GM13976 (cell line): Measurements from ENCODE around the gene MT1HL1.

Experiments
- DNase-seq: peaks from one replicate; pipeline ENCODE4 v3.0.0; 2012; ENCODE audit warnings: low spot score
- CTCF ChIP-seq: IDR thresholded peaks from 2 replicates; pipeline ENCODE4 v1.5.1; 2012; ENCODE audit warnings: borderline replicate concordance, mild to moderate bottlenecking; ENCODE audit not compliant: insufficient read depth; ENCODE audit errors: extremely low read depth, missing control alignments, control extremely low read depth
- in situ Hi-C: fragments of 300-500 bp; cut with MboI; formaldehyde crosslinking; loops from one replicate; pipeline ENCODE4 v1.12.0; 2022; ENCODE audit warnings: low sequenced_read_pairs, mixed read lengths, inconsistent platforms; ENCODE audit not compliant: unreplicated experiment

The MT1HL1 gene

GRCh38 chr1:237029240-237029639 is 25.0 kb upstream of the MT1HL1 start:
- TF ChIP-seq CTCF, result no peak
- in situ Hi-C loops, result no loop called here

GRCh38 chr1:237025358-237026074 is 21.3 kb upstream of the MT1HL1 start:
- DNase-seq, result no peak
- in situ Hi-C loops, result no loop called here
- no peak for TF ChIP-seq CTCF

More at GRCh38 chr1:237029240-237029639, 25.0 kb upstream of the MT1HL1 start:
- no peak for DNase-seq

DNA sequence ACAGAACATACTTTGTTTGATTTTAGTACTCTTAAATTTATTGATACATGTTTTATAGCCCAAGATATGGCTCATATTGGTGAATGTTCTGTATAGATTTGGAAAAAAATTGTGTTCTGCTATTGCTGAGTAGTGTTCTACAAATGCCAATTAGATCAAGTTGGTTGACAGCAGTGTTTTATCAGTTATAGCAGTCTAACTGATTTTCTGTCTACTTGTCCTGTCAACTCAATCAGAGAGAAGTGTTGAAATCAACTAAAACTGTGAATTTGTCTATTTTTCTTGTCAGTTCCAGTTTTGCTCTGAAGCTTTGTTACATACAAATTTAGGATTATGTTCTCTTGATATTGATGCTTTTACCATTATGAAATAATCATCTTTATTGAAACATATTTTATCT is 14.7 kb upstream of the MT1HL1 start:
- no peak for TF ChIP-seq CTCF
- in situ Hi-C loops, result no loop called here

GRCh38 chr1:237016626-237017025 is 12.4 kb upstream of the MT1HL1 start:
- DNase-seq, result no peak
- no peak for TF ChIP-seq CTCF
- in situ Hi-C loops, result no loop called here

More for the DNA sequence above, 14.7 kb upstream of the MT1HL1 start:
- DNase-seq, result no peak

GRCh38 chr1:237013608-237014007 is 9.4 kb upstream of the MT1HL1 start:
- TF ChIP-seq CTCF, result no peak
- in situ Hi-C loops, result no loop called here
- DNase-seq, result no peak

- TF ChIP-seq CTCF, result no peak
- in situ Hi-C loops, result no loop called here
- DNase-seq, result no peak
Measured at GRCh38 chr1:237012788-237013383, 8.6 kb upstream of the MT1HL1 start.
